Naive thymus-derived CD4-positive, alpha-beta T cell (primary cell): Measurements from ENCODE around the gene ECI1. TPM values are rescaled to one million over a fixed set of nuclear protein-coding genes. Genes with fewer than 3 reads are reported as not detected.
A peak's percentile ranks its signal among the peaks of the same experiment; 100 is the strongest.

Experiments
- ATAC-seq: fragments of 150-1000 bp; cut with Tn5 transposase; 2 replicates; pipeline ENCODE4 v1.10.0; 2021; ENCODE audit warnings: mild to moderate bottlenecking, moderate library complexity
- CTCF ChIA-PET: fragments of 350-600 bp; sonication (Branson Sonifier 250); formaldehyde crosslinking; loops from one replicate; lab custom pipeline; 2021; ENCODE audit warnings: antibody characterized with exemption; lab: Charles Lee
- POLR2A ChIA-PET: fragments of 350-600 bp; sonication (Branson Sonifier 250); formaldehyde crosslinking; loops from one replicate; lab custom pipeline; 2021; ENCODE audit warnings: antibody characterized with exemption, inconsistent platforms; lab: Charles Lee
- DNase-seq, 9 donors: peaks; one replicate each; pipeline versions ENCODE4 v3.0.0 to v3.0.0-alpha.2; 2020 to 2022; ENCODE audit warnings: mixed read lengths in 1 of 9
- H3K27ac ChIP-seq: one replicate; pipeline ENCODE4 v1.7.0; 2013; ENCODE audit warnings: mild to moderate bottlenecking, low read depth, low read length, moderate library complexity
- H3K27me3 ChIP-seq, 2 donors: one replicate each; pipeline ENCODE4 v1.7.0; 2013; ENCODE audit warnings: low read length in 2 of 2, mild to moderate bottlenecking in 2 of 2, moderate library complexity in 2 of 2; ENCODE audit not compliant: control insufficient read depth in 2 of 2, insufficient read depth in 2 of 2
- H3K36me3 ChIP-seq, 3 experiments: 1 replicate in 2 of 3; 2 replicates in 1 of 3; pipeline ENCODE4 v1.7.0; 2013; ENCODE audit warnings: low read length in 3 of 3, mild to moderate bottlenecking in 3 of 3, moderate library complexity in 1 of 3; ENCODE audit not compliant: insufficient read depth in 3 of 3, control insufficient read depth in 2 of 3
- H3K4me1 ChIP-seq, 2 donors: one replicate each; pipeline ENCODE4 v1.7.0; 2013; ENCODE audit warnings: low read length in 2 of 2, mild to moderate bottlenecking in 2 of 2, moderate library complexity in 1 of 2; ENCODE audit not compliant: control insufficient read depth in 2 of 2, insufficient read depth in 2 of 2
- H3K4me3 ChIP-seq: 2 replicates; pipeline ENCODE4 v1.7.0; 2013; ENCODE audit warnings: mild to moderate bottlenecking, low read length
- H3K9me3 ChIP-seq, 3 experiments: 1 replicate in 2 of 3; 2 replicates in 1 of 3; pipeline ENCODE4 v1.7.0; 2013; ENCODE audit warnings: low read length in 3 of 3; ENCODE audit not compliant: control insufficient read depth in 2 of 3
- H3K27ac Mint-ChIP-seq, 9 donors: one replicate each; pipeline ENCODE4 v1.8.0; 2020 to 2022; ENCODE audit warnings: mixed read lengths in 9 of 9, mild to moderate bottlenecking in 8 of 9, moderate library complexity in 5 of 9, inconsistent platforms in 2 of 9
- H3K27me3 Mint-ChIP-seq, 5 donors: one replicate each; pipeline ENCODE4 v1.8.0; 2021 to 2022; ENCODE audit warnings: mixed read lengths in 5 of 5, mild to moderate bottlenecking in 1 of 5
- H3K36me3 Mint-ChIP-seq, 5 donors: one replicate each; pipeline ENCODE4 v1.8.0; 2020 to 2022; ENCODE audit warnings: mixed read lengths in 5 of 5, mild to moderate bottlenecking in 3 of 5, inconsistent platforms in 1 of 5
- H3K4me1 Mint-ChIP-seq, 7 donors: one replicate each; pipeline ENCODE4 v1.8.0; 2020 to 2022; ENCODE audit warnings: mixed read lengths in 7 of 7, mild to moderate bottlenecking in 3 of 7, inconsistent platforms in 1 of 7
- H3K4me3 Mint-ChIP-seq, 10 donors: one replicate each; pipeline ENCODE4 v1.8.0; 2020 to 2022; ENCODE audit warnings: mild to moderate bottlenecking in 10 of 10, mixed read lengths in 10 of 10, moderate library complexity in 6 of 10, inconsistent platforms in 2 of 10
- H3K9me3 Mint-ChIP-seq, 11 donors: one replicate each; pipeline ENCODE4 v1.8.0; 2020 to 2022; ENCODE audit warnings: mixed read lengths in 11 of 11, mild to moderate bottlenecking in 4 of 11, inconsistent platforms in 1 of 11, moderate library complexity in 1 of 11
- intact Hi-C, 2 donors: fragments of 100-400 bp; cut with micrococcal nuclease; formaldehyde crosslinking; loops; one replicate each; pipeline ENCODE4 v1.15.1; 2023
- polyA plus RNA-seq, 2 donors: library from polyadenylated mRNA; unstranded; fragments of 300-500 nt; fragmentation: Illumina TruSeq; gene quantifications; one replicate each; pipeline ENCODE4 v1.2.3, GENCODE V29; 2021
- total RNA-seq, 6 experiments: library from RNA in 5 of 6; stranded (reverse) in 5 of 6; gene quantifications; 1 replicate in 5 of 6; 2 replicates in 1 of 6; pipeline ENCODE4 v1.2.3 and lab custom pipeline; 2021 to 2026

ECI1 gene
- total and polyA plus RNA-seq, 7 experiments from 2014 or later: 19.9 to 44.2 (median 28.6) TPM

DNA sequence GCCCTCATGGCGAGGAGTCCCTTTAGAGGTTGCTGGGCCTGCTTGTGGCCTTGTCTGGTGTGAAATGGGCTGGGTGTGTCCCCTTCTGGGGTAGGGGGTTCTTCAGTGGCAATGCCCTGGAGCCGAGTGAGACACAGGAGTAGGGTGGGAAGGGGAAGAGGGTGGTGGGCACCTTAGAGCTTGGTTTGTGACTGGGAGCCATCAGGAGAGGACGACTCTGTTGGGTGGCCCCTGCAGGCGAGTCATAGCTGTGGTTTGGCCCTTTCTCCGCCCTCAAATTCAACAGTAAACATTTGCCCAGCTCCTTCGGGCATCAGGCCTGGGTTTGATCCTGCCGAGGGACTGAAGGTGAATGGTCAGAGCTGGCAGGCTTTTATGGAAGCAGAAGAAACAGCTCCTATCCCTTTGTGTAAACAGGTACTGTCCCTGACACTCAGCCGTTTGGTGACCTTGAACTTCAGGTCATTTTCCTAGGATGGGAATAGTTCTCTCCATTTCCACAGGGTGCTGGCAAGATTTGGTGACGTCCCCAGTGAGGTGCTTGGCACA is 25.1 kb downstream of the ECI1 start:
- no peak overlapping the region for H3K27ac ChIP-seq
- intact Hi-C loops: loop anchor here (10.0 kb wide), 2 partner anchors 232 to 288 kb away; partner anchors contain the start of gene ATP6V0C (in 1 of the 2)
- peaks cover 0 to 12% (median 0%) of the 10 kb centered on the region in 5 donors for H3K36me3 Mint-ChIP-seq

DNA sequence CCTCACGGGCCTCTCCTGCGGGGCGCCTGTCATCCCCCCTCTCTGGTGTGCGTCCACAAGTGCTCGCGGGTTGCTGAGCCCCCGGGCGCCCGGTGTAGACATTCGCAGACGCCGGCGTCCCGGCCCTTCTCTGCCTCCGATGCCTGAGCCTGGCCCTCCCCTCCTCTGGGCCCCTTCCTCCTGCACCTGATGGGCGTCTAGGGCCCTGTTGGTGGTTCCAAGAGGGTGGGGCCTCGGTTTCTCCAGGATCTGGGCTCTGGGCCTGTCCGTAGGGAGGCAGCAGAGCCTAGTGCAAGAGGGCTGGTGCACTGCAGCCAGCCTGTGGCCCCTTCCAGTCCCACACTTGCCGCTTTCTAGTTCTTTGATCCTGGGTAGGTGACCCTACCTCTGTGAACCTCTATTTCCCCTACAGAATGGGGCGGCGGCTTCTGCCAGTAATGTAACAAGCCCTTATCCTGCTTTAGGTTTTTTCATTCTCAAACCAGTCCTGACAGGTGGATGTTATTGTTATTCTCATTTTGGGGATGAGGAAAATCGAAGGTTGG is 27.4 kb downstream of the ECI1 start:
- peak overlapping the region in 7 of 9 donors; percentile 43 to 83 (median 76) for H3K27ac Mint-ChIP-seq
- no peaks in the 10 kb centered on the region for H3K27me3 ChIP-seq
- H3K4me3 Mint-ChIP-seq: peak overlapping the region; percentile 79 to 91 (median 87)
- no peaks in the 10 kb centered on the region for H3K9me3 ChIP-seq
- intact Hi-C loops: loop anchor here (1.0 to 10.0 kb wide), 14 partner anchors 9 to 308 kb away; partner anchors contain the start of genes CCNF (in 2 of the 2), ECI1 (in 2 of the 2), MLST8 (in 2 of the 2) and RNPS1 (in 2 of the 2)
- H3K4me1 ChIP-seq: peaks cover 7 to 9% of the 10 kb centered on the region in 2 donors
- POLR2A ChIA-PET: interaction anchor here (0.6 to 1.8 kb wide), 5 partner anchors 9 to 70 kb away, joined by 3 to 12 read pairs (median 4); partner anchors contain the start of genes PGP and TRAF7
- peaks cover 0 to 7% (median 0%) of the 10 kb centered on the region in 5 donors for H3K36me3 Mint-ChIP-seq
- H3K27ac ChIP-seq: peak overlapping the region; percentile 81
- peak in 1 of 9 donors; percentile 51 for DNase-seq
- no peaks in the 10 kb centered on the region for H3K9me3 Mint-ChIP-seq
- peaks cover 0 to 3% (median 0%) of the 10 kb centered on the region in 5 donors for H3K27me3 Mint-ChIP-seq
- H3K4me3 ChIP-seq: peak overlapping the region; percentile 81
- ATAC-seq: peak; percentile 5
- H3K36me3 ChIP-seq: peaks cover 0 to 30% (median 4%) of the 10 kb centered on the region in 3 experiments
- CTCF ChIA-PET: no interaction called here
- peaks cover 0 to 25% (median 19%) of the 10 kb centered on the region in 7 donors for H3K4me1 Mint-ChIP-seq

More for the DNA sequence above, 25.1 kb downstream of the ECI1 start:
- peaks cover 0 to 53% (median 10%) of the 10 kb centered on the region in 3 experiments for H3K36me3 ChIP-seq
- H3K4me3 Mint-ChIP-seq: peak overlapping the region in 7 of 10 donors; percentile 19 to 65 (median 29)
- ATAC-seq (no peak), DNase-seq (no peak)
- no peak overlapping the region for H3K27ac Mint-ChIP-seq
- peaks cover 7 to 9% of the 10 kb centered on the region in 2 donors for H3K4me1 ChIP-seq
- H3K27me3 ChIP-seq: no peaks in the 10 kb centered on the region
- peaks cover 0 to 3% (median 0%) of the 10 kb centered on the region in 5 donors for H3K27me3 Mint-ChIP-seq
- no peak overlapping the region for H3K4me3 ChIP-seq
- CTCF ChIA-PET: no interaction called here
- peaks cover 0 to 25% (median 19%) of the 10 kb centered on the region in 7 donors for H3K4me1 Mint-ChIP-seq
- POLR2A ChIA-PET: interaction anchor here (0.6 to 1.6 kb wide), 6 partner anchors 10 to 1230 kb away, joined by 3 to 5 read pairs (median 4); partner anchors contain the start of genes ECI1, NUBP2, PGP and SPSB3
- H3K9me3 ChIP-seq: no peaks in the 10 kb centered on the region
- H3K9me3 Mint-ChIP-seq: no peaks in the 10 kb centered on the region

DNA sequence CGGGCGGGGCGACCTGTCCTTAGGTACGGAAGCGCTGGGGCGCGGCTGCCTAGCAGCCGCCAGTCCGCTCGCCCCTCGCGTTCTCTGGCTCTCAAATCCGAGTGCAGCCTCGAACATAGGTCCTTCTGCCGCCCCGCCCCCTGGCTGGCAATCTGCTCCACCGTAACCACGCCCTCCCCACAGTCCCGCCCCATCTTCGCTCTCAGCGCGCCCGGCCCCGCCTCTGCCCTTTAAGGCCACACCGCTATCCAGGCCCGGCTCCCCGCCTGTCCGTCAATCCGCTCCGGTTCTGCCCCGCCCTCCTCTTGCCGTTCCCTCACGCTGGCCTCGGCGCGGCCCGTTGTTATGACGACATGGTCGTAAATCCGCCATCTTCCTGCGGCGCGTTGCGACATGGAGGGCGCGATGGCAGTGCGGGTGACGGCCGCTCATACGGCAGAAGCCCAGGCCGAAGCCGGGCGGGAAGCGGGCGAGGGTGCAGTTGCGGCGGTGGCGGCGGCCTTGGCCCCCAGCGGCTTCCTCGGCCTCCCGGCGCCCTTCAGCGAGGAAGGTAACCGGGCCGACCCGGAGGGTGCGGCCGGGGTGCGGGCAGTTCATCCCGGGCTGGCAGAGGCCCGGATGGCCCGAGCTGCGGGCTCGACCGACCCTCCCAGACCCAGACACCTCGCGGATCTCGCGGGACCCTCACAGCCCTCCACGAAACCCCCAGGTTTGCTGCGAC is 28.0 kb downstream of the ECI1 start, which contains the start of gene E4F1:
E4F1 (plus strand) TSS at position 371 of the 721 bp plus-strand sequence; CDS start at position 394, 23 bp downstream.
- POLR2A ChIA-PET: interaction anchor here (0.6 to 1.8 kb wide), 7 partner anchors 9 to 69 kb away, joined by 3 to 12 read pairs (median 4); partner anchors contain the start of genes MLST8, PGP and TRAF7
- H3K4me1 Mint-ChIP-seq: peaks cover 0 to 25% (median 19%) of the 10 kb centered on the region in 7 donors
- peak; percentile 99 for ATAC-seq

DNA sequence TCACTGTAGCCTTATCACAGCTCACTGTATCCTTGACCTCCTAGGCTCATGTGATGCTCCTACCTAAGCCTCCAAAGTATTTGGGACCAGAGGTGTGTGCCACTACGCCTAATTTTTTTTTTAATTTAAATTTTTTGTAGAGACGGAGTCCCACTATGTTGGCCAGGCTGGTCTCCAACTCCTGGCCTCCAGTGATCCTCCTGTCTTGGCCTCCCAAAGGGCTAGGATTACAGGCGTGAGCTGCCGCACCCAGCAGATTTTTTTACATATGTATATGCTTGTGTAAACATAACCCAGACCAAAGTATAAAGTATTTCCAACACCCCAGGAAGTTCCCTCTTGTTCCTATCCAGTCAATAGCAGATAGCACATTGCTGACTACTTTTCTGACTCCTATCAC is 35.1 kb downstream of the ECI1 start:
- POLR2A ChIA-PET: interaction anchor here (1.2 to 3.8 kb wide), 3 partner anchors 10 to 252 kb away, joined by 3 to 50 read pairs (median 5); partner anchors contain the start of genes MLST8 and RPS2
- Mint-ChIP-seq H3K4me1 (peaks cover 11 to 21% (median 17%) of the 10 kb centered on the region in 7 donors), H3K9me3 (peaks cover 0 to 1% (median 0%) of the 10 kb centered on the region in 11 donors), H3K36me3 (no peaks in the 10 kb centered on the region), H3K27ac (peak overlapping the region in 2 of 9 donors; percentile 22 to 66), H3K4me3 (peak overlapping the region; percentile 27 to 89 (median 52)), H3K27me3 (no peaks in the 10 kb centered on the region)
- intact Hi-C loops: no loop called here
- ATAC-seq: no peak
- no peaks in the 10 kb centered on the region for H3K27me3 ChIP-seq
- no peak for DNase-seq
- no peak overlapping the region for H3K27ac ChIP-seq
- no peaks in the 10 kb centered on the region for H3K36me3 ChIP-seq
- CTCF ChIA-PET: interaction anchor here (1.3 kb wide), 1 partner anchor 22 kb away, joined by 3 read pairs; no protein-coding TSS in a partner anchor
- no peaks in the 10 kb centered on the region for H3K9me3 ChIP-seq
- H3K4me3 ChIP-seq: no peak overlapping the region
- peaks cover 14 to 16% of the 10 kb centered on the region in 2 donors for H3K4me1 ChIP-seq

More for the DNA sequence above, 28.0 kb downstream of the ECI1 start, which contains the start of gene E4F1:
- Mint-ChIP-seq H3K9me3 (no peaks in the 10 kb centered on the region), H3K27ac (peak within 1 kb of the TSS; percentile 45 to 92 (median 86)), H3K36me3 (peaks cover 0 to 7% (median 0%) of the 10 kb centered on the region in 5 donors), H3K4me3 (peak within 1 kb of the TSS; percentile 79 to 91 (median 88)), H3K27me3 (peaks cover 0 to 3% (median 0%) of the 10 kb centered on the region in 5 donors)
- Histone ChIP-seq H3K27me3 (no peaks in the 10 kb centered on the region), H3K36me3 (peaks cover 0 to 24% (median 0%) of the 10 kb centered on the region in 3 experiments), H3K4me1 (peaks cover 7 to 9% of the 10 kb centered on the region in 2 donors), H3K4me3 (peak within 1 kb of the TSS; percentile 81), H3K9me3 (no peaks in the 10 kb centered on the region), H3K27ac (peak within 1 kb of the TSS; percentile 81)
- CTCF ChIA-PET: no interaction called here
- intact Hi-C loops: loop anchor here (1.0 to 10.0 kb wide), 14 partner anchors 8 to 309 kb away; partner anchors contain the start of genes CCNF (in 2 of the 2), ECI1 (in 2 of the 2), MLST8 (in 2 of the 2) and RNPS1 (in 2 of the 2)
- DNase-seq: peak; percentile 91 to 99 (median 97)

DNA sequence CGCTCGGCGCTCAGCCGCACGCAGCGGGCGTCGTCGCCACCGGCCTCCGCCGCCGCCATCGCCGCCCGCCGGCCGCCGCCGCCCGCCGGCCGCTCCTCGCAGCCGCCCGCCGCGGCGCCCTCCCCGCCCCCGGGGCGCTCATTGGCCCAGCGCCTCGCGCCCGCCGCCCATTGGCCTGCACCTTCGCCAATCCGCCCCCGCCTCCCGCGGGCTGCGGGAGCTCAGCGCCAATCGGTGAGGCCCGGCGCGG is 36.7 kb downstream of the ECI1 start, which contains the start of gene PGP:
PGP (minus strand) TSS at position 122 of the 250 bp plus-strand sequence; CDS start at position 59, 63 bp downstream.
- Mint-ChIP-seq H3K4me1 (peaks cover 11 to 21% (median 17%) of the 10 kb centered on the region in 7 donors), H3K27me3 (no peaks in the 10 kb centered on the region), H3K36me3 (no peaks in the 10 kb centered on the region), H3K27ac (peak within 1 kb of the TSS; percentile 45 to 92 (median 88)), H3K9me3 (peaks cover 0 to 1% (median 0%) of the 10 kb centered on the region in 11 donors), H3K4me3 (peak within 1 kb of the TSS; percentile 77 to 94 (median 88))
- intact Hi-C loops: loop anchor here in 1 of 2 donors (2.0 kb wide), 2 partner anchors 54 to 250 kb away; partner anchors contain the start of genes RNPS1 and RPS2
- no peaks in the 10 kb centered on the region for H3K9me3 ChIP-seq
- DNase-seq (no peak), ATAC-seq (peak; percentile 95)
- peaks cover 0 to 7% (median 0%) of the 10 kb centered on the region in 3 experiments for H3K36me3 ChIP-seq
- ChIA-PET POLR2A (interaction anchor here (0.6 to 3.8 kb wide), 21 partner anchors 8 to 1498 kb away, joined by 3 to 50 read pairs (median 4); partner anchors contain the start of genes AMDHD2, ATP6V0C, E4F1 and ECI1), CTCF (interaction anchor here (1.2 kb wide), 1 partner anchor 54 kb away, joined by 4 read pairs; no protein-coding TSS in a partner anchor)
- H3K27ac ChIP-seq: peak within 1 kb of the TSS; percentile 85
- H3K4me3 ChIP-seq: peak within 1 kb of the TSS; percentile 90
- peaks cover 14 to 16% of the 10 kb centered on the region in 2 donors for H3K4me1 ChIP-seq
- no peaks in the 10 kb centered on the region for H3K27me3 ChIP-seq
